SK-N-SH (cell line): ENCODE data around the gene MAP4K3.

Experiments
- EZH2phosphoT487 ChIP-seq: fragments of 200-600 bp; sonication (generic); IDR thresholded peaks from 2 replicates; pipeline ENCODE4 v1.6.1; 2017; ENCODE audit warnings: low read depth, mixed run types, mild to moderate bottlenecking, antibody characterized with exemption, moderate library complexity, borderline replicate concordance
- GATA2 ChIP-seq: sonication (generic); formaldehyde crosslinking; IDR thresholded peaks from 2 replicates; pipeline ENCODE4 v1.5.0; 2020; ENCODE audit warnings: mild to moderate bottlenecking, missing genetic modification reagents
- JUND ChIP-seq: IDR thresholded peaks from 2 replicates; pipeline ENCODE4 v1.4.0; 2012
- POLR2AphosphoS5 ChIP-seq: IDR thresholded peaks from 2 replicates; pipeline ENCODE4 v1.6.1; 2012; ENCODE audit warnings: low read depth, low read length
- RFX5 ChIP-seq: IDR thresholded peaks from 2 replicates; pipeline ENCODE4 v1.6.1; 2012; ENCODE audit warnings: mild to moderate bottlenecking, improper control_type of control experiment, low read length
- TEAD4 ChIP-seq: IDR thresholded peaks from 2 replicates; pipeline ENCODE4 v1.4.0; 2012; ENCODE audit warnings: mild to moderate bottlenecking, borderline replicate concordance; ENCODE audit not compliant: insufficient read depth
- TF ChIP-seq, protein P1 (sequence below): IDR thresholded peaks from 2 replicates; pipeline ENCODE4 v1.4.0; 2012; ENCODE audit warnings: low read depth, borderline replicate concordance
- TF ChIP-seq, protein P2 (sequence below): fragments of 200-600 bp; sonication (generic); IDR thresholded peaks from 2 replicates; pipeline ENCODE4 v1.6.1; 2017; ENCODE audit warnings: antibody characterized with exemption, mild to moderate bottlenecking, moderate library complexity
- TF ChIP-seq, protein P3 (sequence below): IDR thresholded peaks from 2 replicates; pipeline ENCODE4 v1.4.0; 2012; ENCODE audit warnings: low read depth
- TF ChIP-seq, protein P4 (sequence below): IDR thresholded peaks from 2 replicates; pipeline ENCODE4 v1.6.1; 2012; ENCODE audit warnings: mild to moderate bottlenecking, low read depth, low read length, moderate library complexity
- TF ChIP-seq, protein P5 (sequence below): fragments of 150-350 bp; IDR thresholded peaks from 2 replicates; pipeline ENCODE4 v1.6.1; 2017; ENCODE audit warnings: antibody characterized with exemption, low read length, low read depth, borderline replicate concordance

DNA sequence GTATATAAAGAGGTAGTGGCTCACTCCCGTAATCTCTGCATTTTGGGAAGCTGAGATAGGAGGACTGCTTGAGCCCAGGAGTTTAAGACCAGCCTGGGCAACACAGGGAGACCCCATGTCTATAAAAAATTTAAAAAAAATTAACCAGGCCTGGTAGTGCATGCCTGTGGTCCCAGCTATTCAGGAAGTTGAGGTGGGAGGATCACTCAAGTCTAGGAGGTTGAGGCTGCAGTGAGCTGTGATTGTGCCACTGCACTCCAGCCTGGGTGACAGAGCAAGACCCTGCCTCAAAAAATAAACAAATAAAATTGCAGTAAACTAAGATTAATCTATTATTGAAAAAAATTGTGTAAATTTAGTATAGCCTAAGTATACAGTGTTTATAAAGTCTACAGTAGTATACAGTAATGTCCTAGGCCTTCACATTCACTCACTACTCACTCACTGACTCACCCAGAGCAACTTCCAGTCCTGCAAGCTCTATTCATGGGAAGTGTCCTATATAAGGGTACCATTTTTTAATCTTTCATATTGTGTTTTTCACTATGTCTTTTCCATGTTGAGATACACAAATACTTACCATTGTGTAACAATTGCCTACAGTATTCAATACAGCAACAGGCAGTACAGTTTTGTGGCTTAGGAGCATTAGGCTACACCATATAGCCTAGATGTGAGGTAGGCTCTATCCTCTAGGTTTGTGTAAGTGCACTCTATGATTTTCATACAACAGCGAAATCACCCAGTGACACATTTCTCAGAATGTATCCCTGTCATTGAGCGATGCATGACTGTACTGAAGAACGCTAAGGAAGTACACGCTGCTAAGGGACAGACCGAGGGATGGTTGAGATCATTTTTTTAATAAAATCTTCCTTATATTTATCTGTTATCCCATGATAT is 10.4 kb upstream of the MAP4K3 start:
- TF ChIP-seq, protein P1, sequence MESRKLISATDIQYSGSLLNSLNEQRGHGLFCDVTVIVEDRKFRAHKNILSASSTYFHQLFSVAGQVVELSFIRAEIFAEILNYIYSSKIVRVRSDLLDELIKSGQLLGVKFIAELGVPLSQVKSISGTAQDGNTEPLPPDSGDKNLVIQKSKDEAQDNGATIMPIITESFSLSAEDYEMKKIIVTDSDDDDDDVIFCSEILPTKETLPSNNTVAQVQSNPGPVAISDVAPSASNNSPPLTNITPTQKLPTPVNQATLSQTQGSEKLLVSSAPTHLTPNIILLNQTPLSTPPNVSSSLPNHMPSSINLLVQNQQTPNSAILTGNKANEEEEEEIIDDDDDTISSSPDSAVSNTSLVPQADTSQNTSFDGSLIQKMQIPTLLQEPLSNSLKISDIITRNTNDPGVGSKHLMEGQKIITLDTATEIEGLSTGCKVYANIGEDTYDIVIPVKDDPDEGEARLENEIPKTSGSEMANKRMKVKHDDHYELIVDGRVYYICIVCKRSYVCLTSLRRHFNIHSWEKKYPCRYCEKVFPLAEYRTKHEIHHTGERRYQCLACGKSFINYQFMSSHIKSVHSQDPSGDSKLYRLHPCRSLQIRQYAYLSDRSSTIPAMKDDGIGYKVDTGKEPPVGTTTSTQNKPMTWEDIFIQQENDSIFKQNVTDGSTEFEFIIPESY, result no peak
- TF ChIP-seq, protein P2, sequence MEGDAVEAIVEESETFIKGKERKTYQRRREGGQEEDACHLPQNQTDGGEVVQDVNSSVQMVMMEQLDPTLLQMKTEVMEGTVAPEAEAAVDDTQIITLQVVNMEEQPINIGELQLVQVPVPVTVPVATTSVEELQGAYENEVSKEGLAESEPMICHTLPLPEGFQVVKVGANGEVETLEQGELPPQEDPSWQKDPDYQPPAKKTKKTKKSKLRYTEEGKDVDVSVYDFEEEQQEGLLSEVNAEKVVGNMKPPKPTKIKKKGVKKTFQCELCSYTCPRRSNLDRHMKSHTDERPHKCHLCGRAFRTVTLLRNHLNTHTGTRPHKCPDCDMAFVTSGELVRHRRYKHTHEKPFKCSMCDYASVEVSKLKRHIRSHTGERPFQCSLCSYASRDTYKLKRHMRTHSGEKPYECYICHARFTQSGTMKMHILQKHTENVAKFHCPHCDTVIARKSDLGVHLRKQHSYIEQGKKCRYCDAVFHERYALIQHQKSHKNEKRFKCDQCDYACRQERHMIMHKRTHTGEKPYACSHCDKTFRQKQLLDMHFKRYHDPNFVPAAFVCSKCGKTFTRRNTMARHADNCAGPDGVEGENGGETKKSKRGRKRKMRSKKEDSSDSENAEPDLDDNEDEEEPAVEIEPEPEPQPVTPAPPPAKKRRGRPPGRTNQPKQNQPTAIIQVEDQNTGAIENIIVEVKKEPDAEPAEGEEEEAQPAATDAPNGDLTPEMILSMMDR, result no peak
- TF ChIP-seq RFX5, result no peak
- TF ChIP-seq EZH2phosphoT487, result no peak
- no peak for TF ChIP-seq TEAD4
- TF ChIP-seq GATA2 (CRISPR knock-in tag), result no peak
- TF ChIP-seq, protein P3, sequence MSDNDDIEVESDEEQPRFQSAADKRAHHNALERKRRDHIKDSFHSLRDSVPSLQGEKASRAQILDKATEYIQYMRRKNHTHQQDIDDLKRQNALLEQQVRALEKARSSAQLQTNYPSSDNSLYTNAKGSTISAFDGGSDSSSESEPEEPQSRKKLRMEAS, result no peak
- TF ChIP-seq, protein P4, sequence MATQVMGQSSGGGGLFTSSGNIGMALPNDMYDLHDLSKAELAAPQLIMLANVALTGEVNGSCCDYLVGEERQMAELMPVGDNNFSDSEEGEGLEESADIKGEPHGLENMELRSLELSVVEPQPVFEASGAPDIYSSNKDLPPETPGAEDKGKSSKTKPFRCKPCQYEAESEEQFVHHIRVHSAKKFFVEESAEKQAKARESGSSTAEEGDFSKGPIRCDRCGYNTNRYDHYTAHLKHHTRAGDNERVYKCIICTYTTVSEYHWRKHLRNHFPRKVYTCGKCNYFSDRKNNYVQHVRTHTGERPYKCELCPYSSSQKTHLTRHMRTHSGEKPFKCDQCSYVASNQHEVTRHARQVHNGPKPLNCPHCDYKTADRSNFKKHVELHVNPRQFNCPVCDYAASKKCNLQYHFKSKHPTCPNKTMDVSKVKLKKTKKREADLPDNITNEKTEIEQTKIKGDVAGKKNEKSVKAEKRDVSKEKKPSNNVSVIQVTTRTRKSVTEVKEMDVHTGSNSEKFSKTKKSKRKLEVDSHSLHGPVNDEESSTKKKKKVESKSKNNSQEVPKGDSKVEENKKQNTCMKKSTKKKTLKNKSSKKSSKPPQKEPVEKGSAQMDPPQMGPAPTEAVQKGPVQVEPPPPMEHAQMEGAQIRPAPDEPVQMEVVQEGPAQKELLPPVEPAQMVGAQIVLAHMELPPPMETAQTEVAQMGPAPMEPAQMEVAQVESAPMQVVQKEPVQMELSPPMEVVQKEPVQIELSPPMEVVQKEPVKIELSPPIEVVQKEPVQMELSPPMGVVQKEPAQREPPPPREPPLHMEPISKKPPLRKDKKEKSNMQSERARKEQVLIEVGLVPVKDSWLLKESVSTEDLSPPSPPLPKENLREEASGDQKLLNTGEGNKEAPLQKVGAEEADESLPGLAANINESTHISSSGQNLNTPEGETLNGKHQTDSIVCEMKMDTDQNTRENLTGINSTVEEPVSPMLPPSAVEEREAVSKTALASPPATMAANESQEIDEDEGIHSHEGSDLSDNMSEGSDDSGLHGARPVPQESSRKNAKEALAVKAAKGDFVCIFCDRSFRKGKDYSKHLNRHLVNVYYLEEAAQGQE, result no peak
- TF ChIP-seq POLR2AphosphoS5, result no peak
- TF ChIP-seq, protein P5, sequence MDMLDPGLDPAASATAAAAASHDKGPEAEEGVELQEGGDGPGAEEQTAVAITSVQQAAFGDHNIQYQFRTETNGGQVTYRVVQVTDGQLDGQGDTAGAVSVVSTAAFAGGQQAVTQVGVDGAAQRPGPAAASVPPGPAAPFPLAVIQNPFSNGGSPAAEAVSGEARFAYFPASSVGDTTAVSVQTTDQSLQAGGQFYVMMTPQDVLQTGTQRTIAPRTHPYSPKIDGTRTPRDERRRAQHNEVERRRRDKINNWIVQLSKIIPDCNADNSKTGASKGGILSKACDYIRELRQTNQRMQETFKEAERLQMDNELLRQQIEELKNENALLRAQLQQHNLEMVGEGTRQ, result no peak
- TF ChIP-seq JUND, result no peak
